Endothelial cell of umbilical vein (primary cell): ENCODE data around the gene GRID2. TPM values are rescaled to one million over a fixed set of nuclear protein-coding genes. Genes with fewer than 3 reads are reported as not detected.

Experiments
- BruUV-seq: library from RNA; stranded (reverse); fragments of 400-500 nt; replicated peaks from 2 replicates; lab custom pipeline; 2021; lab: Mats Ljungman, UMichigan
- CTCF ChIA-PET: fragments of 300-600, 350-600 bp; sonication (Branson Sonifier 250); formaldehyde crosslinking; loops from one replicate; lab custom pipeline; 2021; ENCODE audit warnings: antibody characterized with exemption, inconsistent platforms; lab: Charles Lee
- POLR2A ChIA-PET: fragments of 300-600, 350-600 bp; sonication (Branson Sonifier 250); formaldehyde crosslinking; loops from one replicate; lab custom pipeline; 2021; ENCODE audit warnings: antibody characterized with exemption, inconsistent platforms; lab: Charles Lee
- DNase-seq: peaks from one replicate; pipeline ENCODE4 v3.0.0-alpha.2; 2011; ENCODE audit warnings: low read depth, low spot score
- FAIRE-seq: peaks from 2 replicates; lab custom pipeline; 2011; peaks lifted over from hg19 to GRCh38; lab: Jason Lieb, UNC
- H2AFZ ChIP-seq: 2 replicates; pipeline ENCODE4 v1.6.0; 2012; ENCODE audit warnings: low read depth, low read length, control low read depth, inconsistent platforms
- H3K27ac ChIP-seq: 2 replicates; pipeline ENCODE4 v1.5.1; 2011; ENCODE audit warnings: low read depth, mild to moderate bottlenecking, control low read depth, low read length, moderate library complexity; ENCODE audit not compliant: insufficient read depth
- H3K27me3 ChIP-seq, 2 experiments: 2 replicates each; pipeline versions ENCODE4 v1.6.0 to v1.6.1; 2011; ENCODE audit warnings: low read length in 2 of 2, mixed read lengths in 1 of 2; ENCODE audit not compliant: control insufficient read depth in 2 of 2, insufficient read depth in 2 of 2
- H3K36me3 ChIP-seq, 2 experiments: 2 replicates in 1 of 2; 3 replicates in 1 of 2; pipeline ENCODE4 v1.5.1; 2011; ENCODE audit warnings: low read length in 2 of 2, mild to moderate bottlenecking in 1 of 2, moderate library complexity in 1 of 2; ENCODE audit not compliant: control insufficient read depth in 2 of 2, insufficient read depth in 2 of 2; ENCODE audit errors: extremely low read depth in 1 of 2
- H3K4me1 ChIP-seq: 3 replicates; pipeline ENCODE4 v1.5.1; 2011; ENCODE audit warnings: mild to moderate bottlenecking, low read length; ENCODE audit not compliant: control insufficient read depth, insufficient read depth; ENCODE audit errors: extremely low read depth
- H3K4me2 ChIP-seq: 2 replicates; pipeline ENCODE4 v1.6.1; 2011; ENCODE audit warnings: low read length, control low read depth, mixed read lengths; ENCODE audit not compliant: insufficient read depth
- H3K4me3 ChIP-seq, 3 experiments: fragments of 200-600 bp in 1 of 3; sonication (generic), shearing (Covaris generic) in 1 of 3; replicated peaks in 1 of 3; 2 replicates each; pipeline ENCODE4 v1.5.1; 2011 to 2016; ENCODE audit warnings: control low read depth in 3 of 3, low read length in 3 of 3, mild to moderate bottlenecking in 2 of 3, inconsistent platforms in 1 of 3, low read depth in 1 of 3, moderate library complexity in 1 of 3; ENCODE audit not compliant: insufficient read depth in 1 of 3
- H3K79me2 ChIP-seq: 2 replicates; pipeline ENCODE4 v1.6.0; 2012; ENCODE audit warnings: low read length, inconsistent platforms; ENCODE audit not compliant: control insufficient read depth, insufficient read depth
- H3K9ac ChIP-seq: replicated peaks from 2 replicates; pipeline ENCODE3; 2011; ENCODE audit warnings: low read length, control low read depth; ENCODE audit not compliant: insufficient read depth; ENCODE audit errors: extremely low read depth
- H3K9me1 ChIP-seq: replicated peaks from 3 replicates; pipeline ENCODE4 v1.6.0; 2011; ENCODE audit warnings: mild to moderate bottlenecking, low read length; ENCODE audit not compliant: control insufficient read depth, insufficient read depth; ENCODE audit errors: extremely low read depth
- H3K9me3 ChIP-seq: replicated peaks from 2 replicates; pipeline ENCODE4 v1.5.1; 2012; ENCODE audit warnings: low read length, inconsistent platforms; ENCODE audit not compliant: control insufficient read depth, insufficient read depth
- H4K20me1 ChIP-seq: replicated peaks from 2 replicates; pipeline ENCODE3; 2011; ENCODE audit warnings: mild to moderate bottlenecking, low read length; ENCODE audit not compliant: control insufficient read depth, insufficient read depth; ENCODE audit errors: extremely low read depth
- CTCF ChIP-seq, 2 donors: IDR thresholded peaks; 1 replicate in 1 of 2; 2 replicates in 1 of 2; pipeline ENCODE4 v1.5.1; 2011; ENCODE audit warnings: low read length in 2 of 2, mild to moderate bottlenecking in 2 of 2, moderate library complexity in 2 of 2, control low read depth in 1 of 2, inconsistent platforms in 1 of 2, low read depth in 1 of 2; ENCODE audit not compliant: insufficient read depth in 1 of 2; ENCODE audit errors: extremely low read depth in 1 of 2
- EZH2 ChIP-seq: IDR thresholded peaks from 2 replicates; pipeline ENCODE4 v1.6.1; 2012; ENCODE audit warnings: borderline replicate concordance, low read depth, mild to moderate bottlenecking, moderate library complexity, low read length, inconsistent platforms; ENCODE audit not compliant: severe bottlenecking
- FOS ChIP-seq: IDR thresholded peaks from 2 replicates; pipeline ENCODE4 v1.6.1; 2011; ENCODE audit warnings: mild to moderate bottlenecking, low read length, moderate library complexity, borderline replicate concordance; ENCODE audit not compliant: insufficient read depth
- GATA2 ChIP-seq: IDR thresholded peaks from 2 replicates; pipeline ENCODE4 v1.7.0; 2011; ENCODE audit warnings: low read depth, mild to moderate bottlenecking, moderate library complexity, mixed read lengths, low read length; ENCODE audit not compliant: insufficient read length, insufficient read depth
- JUN ChIP-seq: IDR thresholded peaks from 2 replicates; pipeline ENCODE4 v1.6.1; 2011; ENCODE audit warnings: borderline replicate concordance, low read depth; ENCODE audit not compliant: insufficient read length, insufficient read depth
- MAX ChIP-seq: IDR thresholded peaks from 2 replicates; pipeline ENCODE4 v1.6.1; 2011; ENCODE audit not compliant: insufficient read depth, insufficient read length
- MYC ChIP-seq: IDR thresholded peaks from one replicate; pipeline ENCODE4 v1.6.1; 2011; ENCODE audit warnings: mild to moderate bottlenecking, low read depth, low read length
- POLR2A ChIP-seq: IDR thresholded peaks from 2 replicates; pipeline ENCODE4 v1.6.1; 2012; ENCODE audit warnings: low read depth, mild to moderate bottlenecking, control low read depth, low read length
- POLR2AphosphoS5 ChIP-seq: IDR thresholded peaks from 2 replicates; pipeline ENCODE4 v1.6.1; 2012; ENCODE audit warnings: low read depth, mild to moderate bottlenecking, control low read depth, low read length, moderate library complexity; ENCODE audit not compliant: insufficient read depth
- dilution Hi-C: fragments of 300-500 bp; cut with MboI; formaldehyde crosslinking; loops from one replicate; pipeline ENCODE4 v1.15.0; 2019; ENCODE audit warnings: low sequenced_read_pairs; ENCODE audit not compliant: extremely low pct_ligation_motif_present
- intact Hi-C: fragments of 100-400 bp; cut with micrococcal nuclease; formaldehyde crosslinking; loops from one replicate; pipeline ENCODE4 v1.10.0; 2022
- polyA plus RNA-seq, 4 experiments: library from polyadenylated mRNA; depleted of rRNA in 3 of 4; stranded (reverse) in 3 of 4; unstranded in 1 of 4; fragments of >200 nt; gene quantifications; 2 replicates each; pipeline versions ENCODE4 v1.2.1 to v1.2.3, GENCODE V29; 2011 to 2012; ENCODE audit warnings: missing spikeins in 1 of 4
- total RNA-seq: library from RNA; stranded (reverse); gene quantifications from 2 replicates; pipeline ENCODE4 v1.2.3, GENCODE V29; 2021

Gene GRID2
- total and polyA plus RNA-seq, 2 donors (not counting 3 experiments of a cell fraction or from before 2014, with no cell fraction given), result not detected

GRCh38 chr4:93658443-93658842, 1354.7 kb downstream of the GRID2 start:
- ChIA-PET CTCF (no interaction called here), POLR2A (no interaction called here)
- no peak for FAIRE-seq
- Histone ChIP-seq H3K36me3 (no peaks in the 10 kb centered on the region), H3K9me1 (no peaks in the 10 kb centered on the region), H3K4me3 (no peak overlapping the region), H3K4me2 (no peak overlapping the region), H3K27me3 (no peaks in the 10 kb centered on the region), H4K20me1 (no peaks in the 10 kb centered on the region), H3K4me1 (no peaks in the 10 kb centered on the region), H3K9ac (no peak overlapping the region), H3K9me3 (no peaks in the 10 kb centered on the region), H2AFZ (no peak overlapping the region), H3K79me2 (no peaks in the 10 kb centered on the region), H3K27ac (no peak overlapping the region)
- dilution Hi-C loops (no loop called here), intact Hi-C loops (no loop called here)
- TF ChIP-seq FOS, result no peak
- TF ChIP-seq POLR2AphosphoS5, result no peak
- no peak for TF ChIP-seq CTCF (IDR thresholded peaks at IDR 0.05; ENCODE audit: extremely low read depth in 1 of 2, insufficient read depth in 1 of 2, low read depth in 1 of 2, low read length in 2 of 2)
- no peak for TF ChIP-seq POLR2A
- TF ChIP-seq GATA2, result no peak
- no peak for TF ChIP-seq JUN
- TF ChIP-seq MYC, result no peak
- no peak for TF ChIP-seq MAX
- TF ChIP-seq EZH2, result no peak
- no peak for DNase-seq
- BruUV-seq, result no TSS peak
